Measurements from ENCODE around the gene PMEPA1. TPM values are rescaled to one million over a fixed set of nuclear protein-coding genes. Genes with fewer than 3 reads are reported as not detected.

PMEPA1 gene
- polyA plus RNA-seq, 2 of the 4 experiments (the other 2 are of a cell fraction): 131 to 147 TPM

- TF ChIP-seq SMC3 (IDR thresholded peaks at IDR 0.05) (no peak), RFX5 (IDR thresholded peaks at IDR 0.05) (no peak), HDAC2 (IDR thresholded peaks at IDR 0.05) (no peak), PBX3 (IDR thresholded peaks at IDR 0.05) (no peak), JUN (IDR thresholded peaks at IDR 0.05) (peak in 1 of 2 experiments; percentile 2; a peak in 1 of 5 replicates), KDM1A (IDR thresholded peaks at IDR 0.05; ENCODE audit: low read depth) (no peak)
- H3K9me3 ChIP-seq: no peaks in the 10 kb centered on the region
- H3K4me2 ChIP-seq: no peak overlapping the region
- CTCF ChIA-PET: interaction anchor here (0.9 to 2.2 kb wide), 3 partner anchors 53 to 535 kb away, joined by 3 to 8 read pairs (median 5); no protein-coding TSS in a partner anchor
- H3K4me3 ChIP-seq: no peak overlapping the region
- ATAC-seq (no peak), FAIRE-seq (no peak), DNase-seq (ENCODE audit: low read depth in 1 of 2, low spot score in 1 of 2) (no peak)
- peak overlapping the region in 1 of 2 experiments; percentile 9; a peak in 1 of 6 replicates for H3K27ac ChIP-seq
- H3K4me1 ChIP-seq: peaks cover 98% of the 10 kb centered on the region
- WGBS (ENCODE audit: missing lambda C conversion rate): 85% methylated on average over 12 of the region's 12 CpGs
- POLR2A ChIA-PET: no interaction called here
Observed at GRCh38 chr20:57675773-57676172, 34.0 kb downstream of the PMEPA1 start.

GRCh38 chr20:57672953-57673575, 36.8 kb downstream of the PMEPA1 start:
- Histone ChIP-seq H3K9me3 (no peaks in the 10 kb centered on the region), H3K4me2 (no peak overlapping the region), H3K27ac (no peak overlapping the region), H3K4me1 (peaks cover 98% of the 10 kb centered on the region), H3K4me3 (no peak overlapping the region)
- DNase-seq (ENCODE audit: low read depth in 1 of 2, low spot score in 1 of 2): no peak
- no peak for ATAC-seq
- ChIA-PET CTCF (no interaction called here), POLR2A (no interaction called here)
- TF ChIP-seq CTCF (IDR thresholded peaks at IDR 0.05): no peak
- no peak for TF ChIP-seq SMC3 (IDR thresholded peaks at IDR 0.05)
- TF ChIP-seq CHD2 (IDR thresholded peaks at IDR 0.05; ENCODE audit: low read length, partially characterized antibody): no peak
- WGBS (ENCODE audit: missing lambda C conversion rate): 93% methylated on average over 15 of the region's 17 CpGs
- no peak for FAIRE-seq

GRCh38 chr20:57672164-57672563, 37.7 kb downstream of the PMEPA1 start:
- ATAC-seq: no peak
- 94% methylated on average over 26 of the region's 26 CpGs for WGBS (ENCODE audit: missing lambda C conversion rate)
- H3K4me1 ChIP-seq: peaks cover 96% of the 10 kb centered on the region
- CTCF ChIA-PET: interaction anchor here (1.2 kb wide), 1 partner anchor 508 kb away, joined by 3 read pairs; no protein-coding TSS in a partner anchor
- TF ChIP-seq ELK1 (IDR thresholded peaks at IDR 0.05; ENCODE audit: low read depth, low read length) (no peak), GATA3 (IDR thresholded peaks at IDR 0.05; ENCODE audit: borderline replicate concordance) (no peak), MAX (IDR thresholded peaks at IDR 0.05) (no peak), KDM5A (IDR thresholded peaks at IDR 0.05) (no peak), POLR2AphosphoS2 (conservative IDR thresholded peaks at IDR 0.05; ENCODE audit: low read length) (no peak), RCOR1 (IDR thresholded peaks at IDR 0.05; ENCODE audit: low read depth, low read length) (no peak), TFCP2L1 (CRISPR knock-in tag; IDR thresholded peaks at IDR 0.05) (no peak), ESRRA (IDR thresholded peaks at IDR 0.05; ENCODE audit: borderline replicate concordance, low read length) (no peak), PBX3 (IDR thresholded peaks at IDR 0.05) (no peak), RAD21 (conservative IDR thresholded peaks at IDR 0.05 in 1 of 2, IDR thresholded peaks at IDR 0.05 in 1 of 2) (no peak)
- no peak for DNase-seq (ENCODE audit: low read depth in 1 of 2, low spot score in 1 of 2)
- FAIRE-seq: no peak
- no peaks in the 10 kb centered on the region for H3K9me3 ChIP-seq
- H3K4me3 ChIP-seq: no peak overlapping the region
- H3K27ac ChIP-seq: no peak overlapping the region
- H3K4me2 ChIP-seq: no peak overlapping the region
- POLR2A ChIA-PET: no interaction called here

All from A549 (cell line).